HepG2 (cell line): ENCODE results near the gene SLC22A23. TPM values are rescaled to one million over a fixed set of nuclear protein-coding genes. Genes with fewer than 3 reads are reported as not detected.

Source experiments
- GRHL1 ChIP-seq: sonication (generic); formaldehyde crosslinking; conservative IDR thresholded peaks from 2 replicates; pipeline ENCODE4 v1.8.0; 2022; ENCODE audit warnings: missing genetic modification reagents
- KLF12 ChIP-seq: sonication (generic); formaldehyde crosslinking; IDR thresholded peaks from 2 replicates; pipeline ENCODE4 v1.4.0; 2020; ENCODE audit warnings: missing genetic modification reagents, borderline replicate concordance
- MEF2D ChIP-seq: sonication (generic); formaldehyde crosslinking; IDR thresholded peaks from 2 replicates; pipeline ENCODE4 v1.5.1; 2020; ENCODE audit warnings: mild to moderate bottlenecking, missing genetic modification reagents
- MXD3 ChIP-seq: IDR thresholded peaks from 2 replicates; pipeline ENCODE4 v1.6.1; 2016; ENCODE audit warnings: mild to moderate bottlenecking, missing biosample characterization, missing genetic modification reagents
- NRL ChIP-seq: sonication (generic); formaldehyde crosslinking; IDR thresholded peaks from 2 replicates; pipeline ENCODE4 v1.5.0; 2020; ENCODE audit warnings: missing genetic modification reagents, mild to moderate bottlenecking, moderate library complexity, borderline replicate concordance
- PBX3 ChIP-seq: sonication (generic); formaldehyde crosslinking; IDR thresholded peaks from 2 replicates; pipeline ENCODE4 v1.8.1; 2023; ENCODE audit warnings: missing genetic modification reagents, inconsistent platforms, borderline replicate concordance
- ZBTB4 ChIP-seq: sonication (generic); formaldehyde crosslinking; IDR thresholded peaks from 2 replicates; pipeline ENCODE4 v1.4.0; 2020; ENCODE audit warnings: missing genetic modification reagents, mild to moderate bottlenecking, borderline replicate concordance
- ZNF235 ChIP-seq: sonication (generic); formaldehyde crosslinking; IDR thresholded peaks from 2 replicates; pipeline ENCODE4 v1.8.1; 2023; ENCODE audit warnings: mild to moderate bottlenecking, missing genetic modification reagents, borderline replicate concordance
- ZNF451 ChIP-seq: sonication (generic); formaldehyde crosslinking; IDR thresholded peaks from 2 replicates; pipeline ENCODE4 v1.5.0; 2020; ENCODE audit warnings: mild to moderate bottlenecking, missing genetic modification reagents
- ZNF512 ChIP-seq: sonication (generic); formaldehyde crosslinking; IDR thresholded peaks from 2 replicates; pipeline ENCODE4 v1.4.0; 2020; ENCODE audit warnings: mild to moderate bottlenecking, missing genetic modification reagents
- ZNF589 ChIP-seq: sonication (generic); formaldehyde crosslinking; conservative IDR thresholded peaks from 2 replicates; pipeline ENCODE4 v1.8.0; 2022; ENCODE audit warnings: mild to moderate bottlenecking, moderate library complexity, missing genetic modification reagents
- ZNF737 ChIP-seq: sonication (generic); formaldehyde crosslinking; IDR thresholded peaks from 2 replicates; pipeline ENCODE4 v1.5.0; 2020; ENCODE audit warnings: missing genetic modification reagents, mild to moderate bottlenecking, borderline replicate concordance
- ZNF761 ChIP-seq: sonication (generic); formaldehyde crosslinking; conservative IDR thresholded peaks from 2 replicates; pipeline ENCODE4 v1.4.0; 2020; ENCODE audit warnings: mild to moderate bottlenecking, missing genetic modification reagents
- ZNF784 ChIP-seq: sonication (generic); formaldehyde crosslinking; IDR thresholded peaks from 2 replicates; pipeline ENCODE4 v1.5.1; 2020; ENCODE audit warnings: missing genetic modification reagents, mild to moderate bottlenecking, borderline replicate concordance
- ZNF883 ChIP-seq: sonication (generic); formaldehyde crosslinking; IDR thresholded peaks from 2 replicates; pipeline ENCODE4 v1.5.1; 2020; ENCODE audit warnings: mild to moderate bottlenecking, missing genetic modification reagents; ENCODE audit errors: not compliant biosample characterization
- polyA plus RNA-seq, 8 experiments: library from polyadenylated mRNA; depleted of rRNA in 3 of 8; stranded (reverse) in 7 of 8; unstranded in 1 of 8; fragments of >200 nt; fragmentation: Illumina TruSeq in 4 of 8; extraction: Trizol in 4 of 8; gene quantifications; 2 replicates each; pipeline versions ENCODE4 v1.2.1 to v1.2.3, GENCODE V29; 2011 to 2016; ENCODE audit warnings: low read depth in 4 of 8, missing spikeins in 1 of 8, mixed read lengths in 1 of 8; ENCODE audit not compliant: insufficient read depth in 1 of 8
- total RNA-seq, 5 experiments: library from RNA; depleted of rRNA; stranded (reverse); fragments of >200 nt; fragmentation: Illumina TruSeq; extraction: Trizol; gene quantifications; 2 replicates each; pipeline ENCODE4 v1.2.3, GENCODE V29; 2016; ENCODE audit warnings: low read depth in 1 of 5
- TF ChIP-seq, protein P1 (sequence below): sonication (generic); formaldehyde crosslinking; IDR thresholded peaks from 2 replicates; pipeline ENCODE4 v1.4.0; 2020; ENCODE audit warnings: mild to moderate bottlenecking, missing genetic modification reagents

SLC22A23 gene
- total and polyA plus RNA-seq, 2 of the 13 experiments (the other 11 are each of a cell fraction or from before 2014, with no cell fraction given) = 11.8 to 17.5 TPM

DNA sequence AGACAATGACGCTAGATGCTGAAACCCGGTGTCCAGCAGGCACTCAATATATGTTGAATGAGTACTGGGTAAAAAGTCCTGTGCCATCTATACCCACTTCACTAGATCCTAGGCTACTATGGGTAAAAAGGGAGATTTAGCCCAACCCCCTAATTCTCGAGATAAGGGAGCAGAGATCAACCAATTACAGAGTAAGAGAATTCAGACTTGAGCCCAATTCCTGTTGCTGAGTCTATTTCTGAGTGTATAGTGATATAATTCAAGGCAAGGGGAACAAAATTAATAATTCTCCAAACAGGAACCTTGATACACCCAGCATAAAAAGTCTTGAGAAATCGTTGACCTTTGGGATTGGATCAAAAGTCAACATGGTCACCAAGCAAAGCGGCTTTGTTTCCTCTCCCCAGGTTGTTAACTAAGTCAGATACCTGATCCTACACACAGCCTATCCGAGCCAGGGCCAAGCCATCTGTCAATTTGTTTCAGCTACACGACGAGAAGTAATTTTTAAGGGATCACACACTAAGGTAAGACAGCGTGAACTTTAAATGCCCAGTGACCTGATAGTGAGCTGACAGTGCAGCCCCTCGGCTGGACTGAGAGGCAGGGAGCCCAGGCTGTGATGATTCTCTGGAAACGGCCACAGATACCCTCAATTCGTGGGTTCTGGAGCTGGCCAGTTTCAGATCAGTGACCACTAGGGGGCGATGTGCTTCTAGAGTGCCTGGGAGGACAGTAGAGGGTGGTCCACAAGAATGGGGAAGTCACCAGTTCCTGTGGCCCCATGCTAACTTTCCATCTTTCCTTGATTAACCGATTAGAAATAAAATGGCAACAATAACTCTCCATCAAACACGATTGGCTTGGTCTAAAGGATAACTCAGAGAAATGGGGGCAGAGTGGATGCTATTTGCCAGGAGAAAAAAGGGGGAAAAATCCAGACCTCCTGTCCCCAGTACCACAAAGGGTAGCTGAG, 46.2 kb downstream of the SLC22A23 start (continued):
- no peak; the same call in 1 of the 2 replicates for TF ChIP-seq ZBTB4 (CRISPR knock-in tag)
- peak; percentile 69; the same call in 1 of the 2 replicates for TF ChIP-seq ZNF761 (CRISPR knock-in tag)
- no peak for TF ChIP-seq GRHL1 (CRISPR knock-in tag)
- peak; percentile 69 for TF ChIP-seq MEF2D (CRISPR knock-in tag)
- no peak for TF ChIP-seq KLF12 (CRISPR knock-in tag)
- no peak for TF ChIP-seq ZNF451 (CRISPR knock-in tag)
- TF ChIP-seq MXD3 (CRISPR knock-in tag) = peak; percentile 66; the same call in 1 of the 2 replicates
- peak; percentile 50 for TF ChIP-seq ZNF883 (CRISPR knock-in tag)
- no peak for TF ChIP-seq NRL (CRISPR knock-in tag)
- TF ChIP-seq ZNF737 (CRISPR knock-in tag) = no peak
- no peak for TF ChIP-seq PBX3
- TF ChIP-seq ZNF512 (CRISPR knock-in tag) = no peak
- TF ChIP-seq, protein P1, sequence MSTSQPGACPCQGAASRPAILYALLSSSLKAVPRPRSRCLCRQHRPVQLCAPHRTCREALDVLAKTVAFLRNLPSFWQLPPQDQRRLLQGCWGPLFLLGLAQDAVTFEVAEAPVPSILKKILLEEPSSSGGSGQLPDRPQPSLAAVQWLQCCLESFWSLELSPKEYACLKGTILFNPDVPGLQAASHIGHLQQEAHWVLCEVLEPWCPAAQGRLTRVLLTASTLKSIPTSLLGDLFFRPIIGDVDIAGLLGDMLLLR (CRISPR knock-in tag) = no peak
- TF ChIP-seq ZNF589 (CRISPR knock-in tag) = no peak
- no peak for TF ChIP-seq ZNF235
- TF ChIP-seq ZNF784 = no peak
